ENCODE results near the gene ZNF420.
"Not testable (repeated sequence)": the region's sequence is repeated elsewhere in the genome, so short reads cannot be mapped to it uniquely, and the experiment has no call there.

The ZNF420 gene

GRCh38 chr19:37077934-37078716 lies at the start of gene ZNF420:
Gene ZNF420, plus strand, starts transcription at chr19:37078433. Its CDS starts 10,686 bp downstream, at chr19:37089119.
- DNase-seq = peak; percentile 93

GRCh38 chr19:37045140-37045539 lies 33.1 kb upstream of the ZNF420 start:
- no peak for DNase-seq

GRCh38 chr19:37055330-37055729 lies 22.9 kb upstream of the ZNF420 start:
- DNase-seq = no peak

GRCh38 chr19:37056776-37057175 lies 21.5 kb upstream of the ZNF420 start:
- no peak for DNase-seq

- no peak for DNase-seq
Measured at GRCh38 chr19:37059142-37059541, 19.1 kb upstream of the ZNF420 start.

GRCh38 chr19:37064886-37065285 lies 13.3 kb upstream of the ZNF420 start:
- DNase-seq = not testable (repeated sequence)

GRCh38 chr19:37074111-37074510 lies 4.1 kb upstream of the ZNF420 start:
- no peak for DNase-seq

GRCh38 chr19:37074819-37075362 lies 3.3 kb upstream of the ZNF420 start:
- no peak for DNase-seq

GRCh38 chr19:37076524-37076923 lies 1.7 kb upstream of the ZNF420 start:
- DNase-seq = not testable (repeated sequence)

GRCh38 chr19:37077501-37077933 lies 716 bp upstream of the ZNF420 start:
- no peak for DNase-seq

GRCh38 chr19:37078717-37079032 lies 442 bp downstream of the ZNF420 start:
- no peak for DNase-seq

GRCh38 chr19:37079238-37079637 lies 1.0 kb downstream of the ZNF420 start:
- no peak for DNase-seq

- no peak for DNase-seq
Measured at GRCh38 chr19:37082307-37082706, 4.1 kb downstream of the ZNF420 start.

GRCh38 chr19:37087110-37087509 lies 8.9 kb downstream of the ZNF420 start:
- DNase-seq = no peak

GRCh38 chr19:37095859-37096258 lies 17.6 kb downstream of the ZNF420 start:
- no peak for DNase-seq

- no peak for DNase-seq
Measured at GRCh38 chr19:37098570-37098969, 20.3 kb downstream of the ZNF420 start.

- DNase-seq = not testable (repeated sequence)
Measured at GRCh38 chr19:37104135-37104534, 25.9 kb downstream of the ZNF420 start.

- DNase-seq = not testable (repeated sequence)
Measured at GRCh38 chr19:37111753-37112152, 33.5 kb downstream of the ZNF420 start.

GRCh38 chr19:37114001-37114400 lies 35.8 kb downstream of the ZNF420 start:
- no peak for DNase-seq

GRCh38 chr19:37122093-37122492 lies 43.9 kb downstream of the ZNF420 start:
- DNase-seq = not testable (repeated sequence)

- no peak for DNase-seq
Measured at GRCh38 chr19:37127999-37128820, 50.0 kb downstream of the ZNF420 start.

GRCh38 chr19:37128821-37129177 lies 50.6 kb downstream of the ZNF420 start:
- no peak for DNase-seq

GRCh38 chr19:37136111-37136510 lies 57.9 kb downstream of the ZNF420 start:
- no peak for DNase-seq

GRCh38 chr19:37148214-37148613 lies 70.0 kb downstream of the ZNF420 start:
- no peak for DNase-seq

Measured in NCI-H774 (cell line).